Fibroblast of skin of left quadriceps (primary cell): ENCODE data around the gene NAB1.
A peak's percentile ranks its signal among the peaks of the same experiment; 100 is the strongest.
"Not testable (repeated sequence)": the region's sequence is repeated elsewhere in the genome, so short reads cannot be mapped to it uniquely, and the experiment has no call there.

Source experiments
- DNase-seq, 2 experiments: peaks; one replicate each; pipeline ENCODE4 v3.0.0-alpha.2; 2013; ENCODE audit warnings: low read depth in 2 of 2

The NAB1 gene, protein sequence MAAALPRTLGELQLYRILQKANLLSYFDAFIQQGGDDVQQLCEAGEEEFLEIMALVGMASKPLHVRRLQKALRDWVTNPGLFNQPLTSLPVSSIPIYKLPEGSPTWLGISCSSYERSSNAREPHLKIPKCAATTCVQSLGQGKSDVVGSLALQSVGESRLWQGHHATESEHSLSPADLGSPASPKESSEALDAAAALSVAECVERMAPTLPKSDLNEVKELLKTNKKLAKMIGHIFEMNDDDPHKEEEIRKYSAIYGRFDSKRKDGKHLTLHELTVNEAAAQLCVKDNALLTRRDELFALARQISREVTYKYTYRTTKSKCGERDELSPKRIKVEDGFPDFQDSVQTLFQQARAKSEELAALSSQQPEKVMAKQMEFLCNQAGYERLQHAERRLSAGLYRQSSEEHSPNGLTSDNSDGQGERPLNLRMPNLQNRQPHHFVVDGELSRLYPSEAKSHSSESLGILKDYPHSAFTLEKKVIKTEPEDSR

DNA sequence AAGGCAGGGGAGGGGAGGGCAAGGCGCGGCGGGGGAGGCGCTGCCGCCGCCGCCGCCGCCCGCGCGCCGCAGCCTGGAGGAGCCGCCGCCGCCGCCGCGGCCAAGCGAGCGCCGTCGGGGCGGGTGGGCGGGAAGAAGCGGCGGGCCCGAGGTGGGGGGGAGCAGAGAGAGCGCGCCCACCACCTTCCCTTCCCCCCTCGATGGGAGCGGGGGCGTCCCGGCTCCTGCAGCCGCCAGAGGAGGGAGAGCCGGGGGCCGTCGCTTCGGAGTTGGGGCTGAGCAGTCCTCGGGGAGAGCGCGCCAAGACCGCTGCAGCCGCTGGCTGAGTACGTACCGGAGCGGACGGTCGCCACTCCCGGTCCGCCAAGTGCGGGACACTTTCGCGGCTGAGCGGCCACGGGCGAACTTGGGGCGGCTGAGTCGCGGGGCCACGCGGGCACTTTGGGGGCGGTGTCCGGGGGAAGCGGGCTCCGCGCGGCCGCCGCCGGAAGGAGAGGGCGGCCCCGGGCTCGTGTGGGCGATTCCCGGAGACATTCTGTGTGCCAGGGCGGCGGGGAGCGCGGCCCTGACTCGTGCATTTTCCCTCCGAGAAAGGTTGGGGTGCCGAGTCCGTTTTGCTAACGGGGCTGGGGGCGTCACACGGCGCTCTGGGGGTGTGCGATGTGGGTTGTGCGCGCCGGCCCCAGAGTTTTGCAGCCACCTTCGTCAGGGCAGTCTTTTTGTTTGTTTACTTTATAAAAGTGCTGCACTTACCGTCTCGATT is at the start of gene NAB1:
Gene NAB1, plus strand, starts transcription at position 49 of the 763 bp plus-strand sequence. CDS start 10,094 bp downstream, outside the sequence.
- DNase-seq, result no peak

DNA sequence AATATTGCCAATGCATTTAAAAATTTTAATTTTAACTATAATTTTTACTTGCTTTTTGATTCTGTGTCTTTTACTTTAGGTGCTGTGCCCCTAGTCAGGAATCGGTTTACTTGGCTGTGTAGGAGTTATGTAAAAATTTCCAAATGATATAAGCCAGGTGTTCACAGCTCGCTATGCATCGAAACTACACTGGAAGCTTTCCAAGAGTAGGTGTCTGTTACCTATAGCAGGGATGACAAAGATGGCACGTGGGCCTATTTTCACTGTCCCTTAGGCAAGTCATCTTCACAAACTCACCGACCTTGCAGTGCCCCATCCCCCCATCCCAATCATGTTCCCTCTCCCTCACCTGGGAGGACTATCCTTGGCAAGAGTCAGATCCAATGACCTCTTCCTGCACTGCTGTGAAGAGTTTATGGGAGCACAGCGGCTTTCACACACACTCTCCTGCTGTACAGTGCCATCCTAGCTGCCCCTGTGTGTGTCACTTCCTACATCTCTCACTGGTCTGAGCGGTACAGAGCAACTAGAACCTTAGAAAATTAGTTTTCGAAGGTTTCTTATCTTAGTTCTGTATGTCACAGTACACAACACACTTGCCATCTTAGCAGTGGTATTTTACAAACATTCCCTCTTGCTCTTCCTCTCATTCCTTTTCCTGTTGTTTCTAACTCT is 49.2 kb upstream of the NAB1 start:
- no peak for DNase-seq

DNA sequence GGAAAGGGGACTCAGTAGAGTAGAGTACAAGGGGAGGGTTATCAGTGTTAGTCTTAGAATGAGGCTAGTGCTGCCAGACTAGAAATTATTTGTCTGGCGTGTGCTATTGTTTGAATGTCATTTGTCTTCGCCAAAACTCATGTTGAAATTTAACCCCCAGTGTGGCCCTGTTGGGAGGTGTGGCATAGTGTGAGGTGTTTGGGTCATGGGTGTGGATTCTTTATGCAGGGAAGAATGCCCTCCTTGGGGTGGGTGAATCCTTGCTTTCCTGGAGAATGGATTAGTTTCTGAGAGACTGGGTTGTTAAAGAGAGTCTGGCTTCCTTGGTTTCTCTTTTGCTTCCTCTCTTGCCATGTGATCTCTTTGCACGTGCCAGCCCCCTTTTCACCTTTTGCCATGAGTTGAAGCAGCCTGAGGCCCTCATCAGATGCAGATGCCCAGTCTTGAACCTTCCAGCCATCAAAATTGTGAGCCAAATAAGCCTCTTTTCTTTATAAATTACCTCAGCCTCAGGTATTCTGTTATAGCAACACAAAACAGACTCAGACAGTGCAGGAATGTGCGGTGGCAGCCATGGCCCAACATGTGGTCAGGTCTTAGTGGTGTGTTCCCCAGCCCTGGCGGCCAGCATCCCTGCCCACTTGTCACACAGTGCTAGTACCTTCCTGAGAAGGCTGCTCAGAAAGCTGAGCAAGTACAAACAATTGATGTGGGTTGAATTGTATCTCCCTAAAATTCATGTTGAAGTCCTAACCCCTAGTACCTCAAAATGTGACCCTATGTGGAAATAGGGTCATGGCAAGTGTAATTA is 48.4 kb upstream of the NAB1 start:
- no peak for DNase-seq

DNA sequence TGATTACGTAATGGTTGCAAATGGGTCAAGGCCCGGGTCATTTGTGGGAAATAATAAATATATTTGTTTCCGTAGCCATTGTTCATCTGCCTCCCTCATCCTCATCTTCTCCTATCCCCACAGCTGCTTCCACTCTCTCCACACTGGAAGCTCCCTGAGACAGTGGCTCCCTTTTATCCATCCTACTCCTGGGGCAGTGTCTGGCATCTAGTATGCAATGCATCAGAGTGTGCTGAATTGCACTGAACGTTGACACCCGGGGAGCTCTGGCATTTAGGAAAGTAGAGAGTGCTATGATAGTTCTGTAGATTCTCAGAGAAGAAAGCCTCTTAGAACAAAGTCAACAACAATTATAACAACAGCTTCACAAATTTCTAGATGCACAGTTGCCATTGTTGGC is 45.5 kb upstream of the NAB1 start:
- no peak for DNase-seq

DNA sequence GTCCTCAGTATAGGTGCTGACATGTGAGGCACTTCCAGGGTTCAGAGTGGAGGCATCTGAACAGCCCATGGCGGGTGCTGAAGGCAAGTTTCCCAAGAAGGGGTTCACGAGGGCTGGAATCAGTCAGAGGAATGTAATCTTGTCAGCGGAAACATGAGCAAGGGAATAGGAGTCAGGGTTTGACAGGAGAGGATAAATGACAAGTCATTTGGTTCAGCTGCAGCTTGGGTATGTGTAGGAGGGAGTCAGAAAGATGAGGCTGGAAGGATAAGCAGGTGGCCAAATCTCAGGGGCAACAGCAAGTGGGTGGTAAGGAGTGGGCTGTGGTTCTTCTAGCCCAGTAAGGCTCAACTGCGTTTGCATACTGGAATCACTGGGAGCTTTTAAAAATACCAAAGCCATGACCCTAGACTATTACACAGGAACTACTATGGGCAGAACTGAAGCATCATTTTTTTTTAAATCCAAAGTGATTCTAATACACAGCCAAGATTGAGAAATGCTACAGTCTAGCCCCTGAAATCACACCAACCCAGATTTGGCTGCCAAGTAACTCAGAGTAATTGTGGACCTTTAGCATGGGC is 41.8 kb upstream of the NAB1 start:
- DNase-seq, result no peak

DNA sequence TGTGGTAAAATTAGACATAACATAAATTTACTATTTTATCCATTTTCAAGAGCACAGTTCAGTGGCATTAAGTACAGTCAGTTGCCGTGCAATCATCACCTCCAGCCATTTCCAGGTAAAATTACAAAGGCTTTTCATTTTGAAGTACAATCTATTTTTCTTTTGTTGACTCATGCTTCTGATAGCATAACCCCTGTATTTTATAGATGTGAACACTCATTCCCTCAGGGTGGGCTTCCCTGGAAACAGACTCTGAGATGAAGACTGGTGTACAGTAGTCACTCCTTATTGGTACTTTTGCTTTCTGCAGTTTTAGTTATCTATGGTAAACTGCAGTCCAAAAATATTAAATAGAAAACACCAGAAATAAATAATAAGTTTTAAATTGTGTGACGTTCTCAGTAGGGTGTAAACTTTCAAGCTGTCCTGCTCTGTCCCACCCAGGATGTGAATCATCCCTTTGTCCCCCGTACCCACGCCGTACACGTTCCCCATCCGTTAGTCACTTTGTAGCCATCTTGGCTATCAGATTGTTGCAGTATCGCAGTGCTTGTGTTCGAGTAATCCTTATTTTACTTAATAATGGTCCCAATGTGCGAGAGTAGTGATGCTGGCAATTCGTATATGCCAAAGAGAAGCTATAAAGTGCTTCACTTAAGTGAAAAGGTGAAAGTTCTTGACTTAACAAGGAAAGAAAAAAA is 41.1 kb upstream of the NAB1 start:
- DNase-seq, result no peak

DNA sequence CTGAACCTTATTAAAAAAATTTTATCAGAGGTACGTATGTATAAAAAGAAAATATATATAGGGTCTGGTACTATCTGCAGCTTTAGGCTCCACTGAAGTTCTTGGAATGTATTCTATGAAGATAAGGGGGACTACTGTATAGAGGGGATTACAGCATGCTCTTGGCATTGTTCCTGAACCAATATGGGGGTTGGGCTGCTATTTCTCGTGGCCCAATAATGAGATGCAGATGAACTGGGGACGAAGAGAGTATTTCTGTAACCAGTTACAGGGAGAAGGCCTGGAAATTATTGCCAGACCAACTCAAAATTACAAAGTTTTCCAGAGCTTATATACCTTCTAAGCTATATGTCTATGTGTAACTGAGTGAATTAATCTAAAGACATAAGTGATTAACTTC is 40.0 kb upstream of the NAB1 start:
- not testable (repeated sequence) for DNase-seq

DNA sequence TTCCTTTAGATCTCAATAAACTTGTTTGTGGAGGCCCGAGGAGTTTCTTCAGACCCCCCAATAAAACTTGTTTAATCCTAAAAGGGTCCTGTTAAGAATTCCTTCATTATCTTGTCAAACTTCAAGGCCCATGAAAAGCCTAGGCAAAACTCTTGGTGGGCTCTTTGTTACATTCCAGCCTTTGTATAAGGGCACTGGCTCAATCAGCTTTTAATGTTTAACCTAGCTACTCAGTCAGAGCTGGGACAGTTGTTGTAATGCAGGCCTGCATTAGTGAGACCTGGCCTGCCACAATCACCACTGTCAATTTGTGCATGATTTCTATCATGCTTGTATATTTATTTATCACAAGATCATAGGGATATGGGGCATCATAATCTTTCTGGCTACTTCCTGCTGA is 39.5 kb upstream of the NAB1 start:
- not testable (repeated sequence) for DNase-seq

DNA sequence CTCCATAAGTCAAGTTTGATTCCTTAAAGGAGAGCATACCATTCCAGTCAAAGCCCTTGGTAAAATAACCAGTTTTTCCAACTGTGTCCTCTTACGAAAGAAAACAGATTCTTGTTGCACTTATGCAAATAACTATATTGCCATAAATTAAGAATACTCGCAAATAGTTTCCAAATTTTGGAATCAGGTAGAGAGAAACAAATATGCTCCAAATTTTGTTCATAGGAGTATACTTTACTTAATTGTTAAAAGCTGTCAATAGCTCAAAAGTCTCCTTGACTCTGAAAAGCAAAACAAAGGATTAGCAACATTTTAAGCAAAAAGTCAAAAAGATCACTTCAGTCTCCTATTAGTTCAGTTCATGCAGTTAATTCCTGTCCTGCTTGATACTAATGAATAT is 38.4 kb upstream of the NAB1 start:
- not testable (repeated sequence) for DNase-seq

DNA sequence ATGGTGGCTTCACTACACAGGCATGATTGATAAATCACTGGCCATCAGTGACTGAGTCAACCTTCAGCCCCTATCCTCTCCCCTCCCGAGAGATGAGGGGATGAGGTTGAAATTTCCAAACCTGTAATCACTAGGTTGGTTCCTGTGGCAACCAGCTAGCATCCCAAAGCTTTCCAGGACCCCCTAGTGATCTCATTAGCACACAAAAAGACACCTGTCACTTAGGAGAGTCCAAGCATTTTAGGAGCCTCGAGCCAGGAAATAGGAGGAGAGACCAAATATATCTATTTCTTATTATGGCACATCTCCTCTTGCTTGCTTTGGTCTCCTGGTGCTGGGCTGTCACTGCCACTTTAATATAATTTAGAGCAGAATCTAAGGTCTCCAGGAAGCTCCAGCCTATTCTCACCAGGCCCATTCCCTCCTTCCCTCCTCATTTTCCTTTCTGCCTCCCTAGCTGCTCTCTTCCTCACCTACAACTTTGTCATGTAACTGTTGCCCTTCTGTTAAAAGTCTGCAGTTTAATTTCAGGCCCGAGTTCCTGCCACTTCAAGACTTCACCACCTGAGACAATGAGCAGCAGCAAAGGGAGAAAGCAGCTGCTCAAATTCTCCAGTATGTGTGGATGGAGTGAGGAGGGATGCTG is 33.2 kb upstream of the NAB1 start:
- DNase-seq, result no peak

DNA sequence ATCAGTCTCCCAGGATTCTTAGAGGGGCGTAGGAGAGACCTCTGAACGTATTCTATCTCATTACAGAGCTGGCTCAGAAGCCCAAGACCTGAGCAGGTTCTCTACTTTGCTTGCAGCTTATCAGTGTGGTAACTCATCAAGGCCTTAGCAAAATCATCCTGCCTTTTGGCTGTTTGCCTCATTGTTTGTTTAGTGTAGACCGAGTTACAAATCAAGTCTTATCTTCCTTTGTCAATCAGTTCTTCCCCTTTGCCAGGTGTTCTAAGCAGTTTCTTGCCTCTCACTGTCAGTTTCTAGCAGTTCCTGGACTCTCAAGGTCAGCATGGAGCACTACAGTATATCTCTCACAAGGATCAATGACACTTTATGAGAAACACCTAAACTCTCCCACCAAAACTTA is 30.9 kb upstream of the NAB1 start:
- DNase-seq, result no peak

DNA sequence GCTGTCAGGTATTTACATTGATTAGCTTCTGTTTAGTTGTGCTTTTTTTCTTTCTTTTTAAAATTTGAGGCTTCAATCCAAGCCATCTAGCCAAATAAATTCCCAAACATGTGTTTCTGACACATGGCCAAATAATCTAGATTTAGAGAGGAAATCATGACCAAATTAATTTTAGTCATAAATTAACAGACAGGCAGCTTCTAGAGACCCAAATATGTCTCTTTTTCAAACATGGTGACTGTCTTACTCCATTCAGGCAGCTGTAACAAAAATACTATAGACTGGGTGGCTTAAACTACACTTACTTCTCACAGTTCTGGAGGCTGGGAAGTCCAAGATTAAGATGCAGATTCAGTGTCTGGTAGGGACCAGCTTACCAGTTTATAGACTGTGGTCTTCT is 23.2 kb upstream of the NAB1 start:
- DNase-seq, result no peak

DNA sequence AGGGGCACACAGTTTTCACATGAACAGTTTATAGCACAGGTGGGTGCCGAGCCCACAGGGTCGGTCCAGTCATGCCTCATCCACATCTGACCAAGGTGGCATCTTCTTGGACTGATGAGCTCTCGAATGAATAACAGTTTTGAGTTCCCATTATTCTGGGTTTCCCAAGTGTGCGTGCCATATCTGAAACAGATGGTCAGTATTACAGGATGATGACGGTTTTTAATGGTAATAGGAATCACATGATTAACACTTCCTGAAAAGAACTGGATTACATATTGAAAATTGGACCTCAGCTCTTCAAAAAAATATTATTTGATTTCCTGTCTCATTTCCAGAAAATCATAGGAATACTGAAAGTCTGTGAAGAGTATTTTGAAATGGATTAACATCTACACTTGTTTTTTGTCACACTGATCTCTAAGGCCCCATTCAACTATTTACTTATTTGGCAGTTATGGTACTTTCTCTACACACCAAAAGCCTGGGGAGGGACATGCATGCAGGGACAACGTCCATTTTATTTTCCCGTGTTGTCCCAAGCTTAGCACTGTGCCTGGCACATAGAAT is 22.2 kb upstream of the NAB1 start:
- DNase-seq, result no peak

DNA sequence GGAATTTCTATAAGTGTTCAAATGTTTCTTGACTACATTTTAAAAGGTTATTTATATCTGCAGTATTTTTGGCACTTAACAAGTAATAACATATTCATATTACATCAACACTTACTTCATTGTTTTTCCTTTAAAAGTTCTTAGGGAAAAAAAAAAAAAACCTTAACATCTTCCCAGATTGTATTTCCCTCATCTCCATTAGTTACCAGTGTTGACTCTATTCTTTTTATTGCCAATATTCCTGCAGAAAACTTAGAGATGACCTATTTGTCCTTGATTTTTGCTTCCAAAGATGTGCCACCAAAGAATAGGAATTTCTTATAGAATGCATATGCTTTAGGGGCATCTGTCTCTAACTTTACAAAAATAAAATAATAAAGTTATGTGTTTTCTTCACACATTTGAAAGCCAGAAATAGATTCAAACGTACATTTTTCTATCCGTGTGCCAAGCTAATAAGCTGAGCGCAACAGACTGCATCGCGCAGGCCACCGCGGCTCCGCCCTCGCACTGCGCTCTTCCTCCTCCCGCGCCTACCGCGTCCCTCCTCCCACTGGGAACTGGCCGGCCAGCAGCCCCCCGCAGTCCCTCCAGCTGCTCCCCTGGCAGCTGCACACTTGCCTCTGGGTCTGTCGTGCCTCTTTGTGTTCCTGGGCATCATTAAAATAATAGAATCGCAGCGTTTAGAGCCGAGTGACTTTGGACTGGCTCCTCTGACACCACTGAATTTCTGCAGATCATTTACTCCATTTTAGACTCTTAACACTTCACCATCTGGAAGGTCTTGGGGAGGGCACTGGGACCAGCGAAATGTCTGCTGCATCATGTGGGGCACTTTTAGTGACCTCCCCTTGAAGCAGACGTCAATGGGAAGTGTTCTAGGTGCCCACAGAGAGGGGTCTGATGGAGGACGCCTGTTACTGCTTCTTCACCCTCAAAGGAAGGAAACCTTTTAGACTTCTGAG is 21.2 kb upstream of the NAB1 start:
- DNase-seq, result no peak

DNA sequence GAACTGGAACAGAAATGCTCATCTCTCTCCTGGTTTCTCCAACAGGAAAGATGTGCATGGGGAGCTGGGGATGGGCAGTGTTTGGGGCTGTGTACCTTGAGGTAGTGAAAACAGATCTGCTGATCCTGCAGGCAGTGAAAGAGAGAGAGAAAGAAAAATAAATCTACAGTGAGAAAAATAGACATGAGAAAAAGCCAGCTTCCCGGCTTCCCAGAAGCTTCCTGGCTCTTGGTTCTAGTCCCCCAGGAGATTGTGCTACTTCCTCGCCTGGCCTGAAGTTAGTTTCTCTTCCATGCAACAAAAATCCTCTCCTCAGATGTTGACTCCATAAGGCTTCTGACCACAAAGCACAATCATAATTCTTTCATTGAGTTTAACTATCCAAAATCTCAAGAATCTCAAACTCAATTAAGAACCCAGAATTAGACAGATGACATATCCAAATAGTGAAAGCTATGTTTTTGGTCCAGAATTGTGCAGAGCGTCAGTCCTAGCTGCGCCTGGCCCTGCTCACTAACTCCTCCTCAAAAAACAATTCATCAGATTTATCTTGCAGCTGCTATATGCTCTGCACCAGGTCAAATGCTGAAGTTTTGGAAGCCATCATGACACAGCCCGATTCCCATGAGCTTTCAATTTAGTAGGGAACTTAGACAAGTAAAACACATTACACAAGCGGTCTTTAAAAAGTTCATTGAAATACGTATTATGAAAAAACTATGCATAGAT is 20.1 kb upstream of the NAB1 start:
- no peak for DNase-seq

DNA sequence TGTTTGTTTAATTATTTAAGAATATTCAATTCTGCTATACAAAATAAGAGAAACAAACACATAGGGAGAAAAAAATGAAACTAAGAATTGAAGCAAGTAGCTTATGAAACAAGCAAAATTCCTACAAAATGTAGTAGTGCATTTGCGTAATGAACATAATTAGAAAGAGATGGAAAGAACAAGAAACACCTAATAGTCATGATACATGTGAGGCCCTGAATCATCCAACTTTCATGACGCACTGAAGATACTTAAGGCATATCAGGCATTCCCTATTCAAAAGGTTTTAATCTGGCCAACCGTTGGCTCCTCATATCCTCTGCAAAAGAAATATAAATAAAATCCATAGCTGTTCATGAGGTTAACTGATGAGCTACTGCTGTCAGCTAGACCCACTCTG is 14.5 kb upstream of the NAB1 start:
- DNase-seq, result peak; percentile 62 to 69

DNA sequence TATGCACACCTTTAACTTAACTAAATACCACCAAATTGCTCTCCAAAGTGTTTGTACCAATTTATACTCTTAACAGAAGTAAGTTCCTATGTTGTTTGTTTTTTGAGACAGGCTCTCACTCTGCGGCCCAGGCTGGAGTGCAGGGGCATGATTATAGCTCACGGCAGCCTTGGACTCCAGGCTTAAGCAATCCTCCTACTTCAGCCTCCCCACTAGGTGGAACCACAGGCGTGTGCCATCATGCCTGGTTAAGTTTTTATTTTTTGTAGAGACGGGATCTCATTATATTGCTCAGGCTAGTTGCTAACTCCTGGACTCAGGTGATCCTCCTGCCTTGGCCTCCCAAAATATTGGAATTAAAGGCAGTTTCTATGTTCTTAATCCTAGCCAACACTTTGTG is 13.1 kb upstream of the NAB1 start:
- DNase-seq, result no peak

DNA sequence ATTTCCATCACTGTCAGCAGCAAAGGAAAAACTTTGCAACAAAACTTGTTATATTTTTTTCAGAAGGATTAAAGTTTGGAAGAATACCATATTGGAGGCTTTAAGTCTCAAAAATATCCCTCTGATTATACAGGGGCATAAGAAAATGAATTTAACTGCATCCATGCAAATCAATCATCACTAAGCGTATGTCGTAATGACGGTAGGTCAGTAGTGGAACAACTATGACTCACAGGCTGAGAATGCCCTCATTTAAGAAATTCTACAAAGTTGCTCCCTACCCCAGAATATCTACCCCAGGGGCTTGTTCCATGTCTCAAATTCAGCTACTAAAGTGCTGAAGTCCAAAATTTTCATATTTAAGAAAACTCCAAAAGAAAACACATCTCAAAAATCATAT is 12.5 kb upstream of the NAB1 start:
- DNase-seq, result peak; percentile 63 to 70
